HepG2 (cell line): ENCODE results near the gene C14orf132. TPM values are rescaled to one million over a fixed set of nuclear protein-coding genes. Genes with fewer than 3 reads are reported as not detected.

ENCODE experiments used
- ATF4 ChIP-seq, 2 experiments: fragments of 450-650 bp in 1 of 2; sonication (generic) in 1 of 2; formaldehyde crosslinking; IDR thresholded peaks; 2 replicates each; pipeline versions ENCODE4 v1.5.0 to v1.8.0; 2020 to 2022; ENCODE audit warnings: mild to moderate bottlenecking in 1 of 2, missing genetic modification reagents in 1 of 2
- ATF6 ChIP-seq: sonication (generic); formaldehyde crosslinking; conservative IDR thresholded peaks from 2 replicates; pipeline ENCODE4 v1.4.0; 2020; ENCODE audit warnings: missing genetic modification reagents
- BRCA1 ChIP-seq: sonication (generic); formaldehyde crosslinking; IDR thresholded peaks from 2 replicates; pipeline ENCODE4 v1.4.0; 2020; ENCODE audit warnings: missing genetic modification reagents
- CEBPB ChIP-seq: IDR thresholded peaks from 2 replicates; pipeline ENCODE4 v1.6.1; 2011; ENCODE audit warnings: low read depth, low read length, improper control_type of control experiment, borderline replicate concordance
- CEBPG ChIP-seq: IDR thresholded peaks from 2 replicates; pipeline ENCODE4 v1.6.1; 2016
- FOSL2 ChIP-seq: sonication (generic); formaldehyde crosslinking; IDR thresholded peaks from 2 replicates; pipeline ENCODE4 v1.4.0; 2020; ENCODE audit warnings: missing genetic modification reagents
- FOXA3 ChIP-seq: IDR thresholded peaks from 2 replicates; pipeline ENCODE4 v1.6.1; 2016; ENCODE audit warnings: missing genetic modification reagents, missing compliant biosample characterization
- FOXO4 ChIP-seq: sonication (generic); formaldehyde crosslinking; conservative IDR thresholded peaks from 2 replicates; pipeline ENCODE4 v1.8.1; 2023; ENCODE audit warnings: missing genetic modification reagents
- GLI4 ChIP-seq: sonication (generic); formaldehyde crosslinking; IDR thresholded peaks from 2 replicates; pipeline ENCODE4 v1.5.1; 2020; ENCODE audit warnings: missing genetic modification reagents, mild to moderate bottlenecking, moderate library complexity, borderline replicate concordance
- GMEB1 ChIP-seq: sonication (generic); formaldehyde crosslinking; IDR thresholded peaks from 2 replicates; pipeline ENCODE4 v1.5.1; 2020; ENCODE audit warnings: missing genetic modification reagents, mild to moderate bottlenecking, borderline replicate concordance
- HDAC1 ChIP-seq: sonication (generic); formaldehyde crosslinking; IDR thresholded peaks from 2 replicates; pipeline ENCODE4 v1.5.1; 2020; ENCODE audit warnings: mild to moderate bottlenecking, missing genetic modification reagents
- HOXA3 ChIP-seq: sonication (generic); formaldehyde crosslinking; IDR thresholded peaks from 2 replicates; pipeline ENCODE4 v1.5.0; 2020; ENCODE audit warnings: missing genetic modification reagents
- REXO4 ChIP-seq: sonication (generic); formaldehyde crosslinking; IDR thresholded peaks from 2 replicates; pipeline ENCODE4 v1.8.0; 2022; ENCODE audit warnings: missing genetic modification reagents, mild to moderate bottlenecking, borderline replicate concordance
- RNF219 ChIP-seq: sonication (generic); formaldehyde crosslinking; IDR thresholded peaks from 2 replicates; pipeline ENCODE4 v1.5.0; 2020; ENCODE audit warnings: mild to moderate bottlenecking, missing genetic modification reagents
- TFAP4 ChIP-seq: sonication (generic); IDR thresholded peaks from 2 replicates; pipeline ENCODE4 v1.6.1; 2016; ENCODE audit warnings: low read depth, borderline replicate concordance
- THAP11 ChIP-seq: IDR thresholded peaks from 2 replicates; pipeline ENCODE4 v1.6.1; 2016; ENCODE audit warnings: missing biosample characterization, missing genetic modification reagents
- ZKSCAN8 ChIP-seq: IDR thresholded peaks from 2 replicates; pipeline ENCODE4 v1.6.1; 2016; ENCODE audit warnings: borderline replicate concordance, missing genetic modification reagents, missing compliant biosample characterization
- ZNF292 ChIP-seq: sonication (generic); formaldehyde crosslinking; IDR thresholded peaks from 2 replicates; pipeline ENCODE4 v1.8.1; 2022; ENCODE audit warnings: mild to moderate bottlenecking, low read depth, missing genetic modification reagents, borderline replicate concordance
- ZNF550 ChIP-seq: sonication (generic); formaldehyde crosslinking; IDR thresholded peaks from 2 replicates; pipeline ENCODE4 v1.4.0; 2020; ENCODE audit warnings: mild to moderate bottlenecking, missing genetic modification reagents, borderline replicate concordance
- polyA plus RNA-seq, 8 experiments: library from polyadenylated mRNA; depleted of rRNA in 3 of 8; stranded (reverse) in 7 of 8; unstranded in 1 of 8; fragments of >200 nt; fragmentation: Illumina TruSeq in 4 of 8; extraction: Trizol in 4 of 8; gene quantifications; 2 replicates each; pipeline versions ENCODE4 v1.2.1 to v1.2.3, GENCODE V29; 2011 to 2016; ENCODE audit warnings: low read depth in 4 of 8, missing spikeins in 1 of 8, mixed read lengths in 1 of 8; ENCODE audit not compliant: insufficient read depth in 1 of 8
- total RNA-seq, 5 experiments: library from RNA; depleted of rRNA; stranded (reverse); fragments of >200 nt; fragmentation: Illumina TruSeq; extraction: Trizol; gene quantifications; 2 replicates each; pipeline ENCODE4 v1.2.3, GENCODE V29; 2016; ENCODE audit warnings: low read depth in 1 of 5

Gene C14orf132
- total and polyA plus RNA-seq, 2 of the 13 experiments (the other 11 are each of a cell fraction or from before 2014, with no cell fraction given), result 0.13 to 0.15 TPM

- no peak for TF ChIP-seq FOXO4 (CRISPR knock-in tag)
- peak; percentile 19; the same call in 1 of the 2 replicates for TF ChIP-seq FOSL2 (CRISPR knock-in tag)
- no peak for TF ChIP-seq ZNF550 (CRISPR knock-in tag)
- no peak for TF ChIP-seq REXO4 (CRISPR knock-in tag)
- TF ChIP-seq GLI4 (CRISPR knock-in tag), result no peak
- TF ChIP-seq HDAC1 (CRISPR knock-in tag), result no peak
- no peak for TF ChIP-seq GMEB1 (CRISPR knock-in tag)
- TF ChIP-seq ATF6 (CRISPR knock-in tag), result no peak
- TF ChIP-seq THAP11 (CRISPR knock-in tag), result no peak
- TF ChIP-seq BRCA1 (CRISPR knock-in tag), result no peak
- TF ChIP-seq TFAP4, result peak; percentile 20; the same call in 1 of the 2 replicates
- TF ChIP-seq ATF4 (CRISPR knock-in tag; IDR thresholded peaks at IDR 0.05), result peak in 1 of 2 experiments; percentile 42; a peak in 1 of 4 replicates
- no peak for TF ChIP-seq RNF219 (CRISPR knock-in tag)
- TF ChIP-seq ZNF292 (CRISPR knock-in tag), result no peak
- no peak for TF ChIP-seq ZKSCAN8 (CRISPR knock-in tag)
- peak; percentile 16; the same call in 1 of the 2 replicates for TF ChIP-seq FOXA3 (CRISPR knock-in tag)
- peak; percentile 43; the same call in 1 of the 2 replicates for TF ChIP-seq HOXA3 (CRISPR knock-in tag)
- peak; percentile 76; the same call in 1 of the 2 replicates for TF ChIP-seq CEBPB
- peak; percentile 34; the same call in 1 of the 2 replicates for TF ChIP-seq CEBPG (CRISPR knock-in tag)
Observed at GRCh38 chr14:96104469-96105057, 65.4 kb downstream of the C14orf132 start (continued).
